SK-N-SH (cell line): ENCODE results near the gene NISCH. TPM values are rescaled to one million over a fixed set of nuclear protein-coding genes. Genes with fewer than 3 reads are reported as not detected.

ENCODE experiments used
- CTCF ChIA-PET: fragments of 300-600, 350-600 bp; formaldehyde crosslinking; extraction: SDS; loops from one replicate; lab custom pipeline; 2021; lab: Yijun Ruan, JAX
- POLR2A ChIA-PET: fragments of 350-600 bp; sonication (Branson Sonifier 250); formaldehyde crosslinking; extraction: SDS; loops from one replicate; lab custom pipeline; 2020; ENCODE audit warnings: antibody characterized with exemption, inconsistent platforms; lab: Yijun Ruan, JAX
- DNase-seq: peaks from one replicate; pipeline ENCODE4 v3.0.0; 2012
- H2AFZ ChIP-seq: fragments of 200-600 bp; sonication (generic); 2 replicates; pipeline ENCODE4 v1.8.1; 2016; ENCODE audit warnings: antibody characterized with exemption, mild to moderate bottlenecking, low read depth
- H3F3A ChIP-seq: fragments of 200-600 bp; sonication (generic); replicated peaks from 2 replicates; pipeline ENCODE3; 2016; ENCODE audit warnings: antibody characterized with exemption, mild to moderate bottlenecking; ENCODE audit not compliant: insufficient read depth
- H3K27ac ChIP-seq, 2 experiments: fragments of 200-500 bp in 1 of 2; fragments of 200-600 bp in 1 of 2; sonication (Bioruptor generic) in 1 of 2; sonication (generic), shearing (Covaris generic) in 1 of 2; 2 replicates each; pipeline versions ENCODE4 v1.5.1 to v1.6.1; 2014 to 2016; ENCODE audit warnings: low read depth in 2 of 2, inconsistent platforms in 1 of 2, low read length in 1 of 2, mild to moderate bottlenecking in 1 of 2, mixed read lengths in 1 of 2
- H3K27me3 ChIP-seq: fragments of 200-600 bp; sonication (generic), shearing (Covaris generic); 2 replicates; pipeline ENCODE4 v1.6.1; 2016; ENCODE audit warnings: mixed run types; ENCODE audit not compliant: insufficient read depth
- H3K36me3 ChIP-seq, 2 experiments: fragments of 200-500 bp in 1 of 2; fragments of 200-600 bp in 1 of 2; sonication (Bioruptor generic) in 1 of 2; sonication (generic) in 1 of 2; replicated peaks in 1 of 2; 2 replicates each; pipeline versions ENCODE3 to v1.5.1; 2014 to 2016; ENCODE audit warnings: low read length in 1 of 2, mild to moderate bottlenecking in 1 of 2; ENCODE audit not compliant: insufficient read depth in 2 of 2, control insufficient read depth in 1 of 2
- H3K4me1 ChIP-seq, 2 experiments: fragments of 200-500 bp in 1 of 2; fragments of 200-600 bp in 1 of 2; sonication (Bioruptor generic) in 1 of 2; sonication (generic), shearing (Covaris generic) in 1 of 2; 2 replicates each; pipeline versions ENCODE4 v1.5.1 to v1.6.1; 2014 to 2016; ENCODE audit warnings: low read depth in 1 of 2, low read length in 1 of 2, mixed run types in 1 of 2; ENCODE audit not compliant: insufficient read depth in 2 of 2, control insufficient read depth in 1 of 2
- H3K4me2 ChIP-seq: fragments of 200-600 bp; sonication (generic), shearing (Covaris generic); 2 replicates; pipeline ENCODE4 v1.6.1; 2017; ENCODE audit warnings: mixed run types
- H3K4me3 ChIP-seq, 2 experiments: fragments of 200-500 bp in 1 of 2; fragments of 200-600 bp in 1 of 2; sonication (Bioruptor generic) in 1 of 2; sonication (generic), shearing (Covaris generic) in 1 of 2; 2 replicates each; pipeline versions ENCODE4 v1.5.1 to v1.8.1; 2014 to 2016; ENCODE audit warnings: low read depth in 2 of 2, inconsistent platforms in 1 of 2, low read length in 1 of 2, mild to moderate bottlenecking in 1 of 2, mixed read lengths in 1 of 2, moderate library complexity in 1 of 2
- H3K79me2 ChIP-seq: fragments of 200-600 bp; sonication (generic); 2 replicates; pipeline ENCODE4 v1.8.1; 2017; ENCODE audit warnings: mild to moderate bottlenecking; ENCODE audit not compliant: insufficient read depth
- H3K9ac ChIP-seq: fragments of 200-600 bp; sonication (generic); 2 replicates; pipeline ENCODE4 v1.6.1; 2017; ENCODE audit warnings: mixed run types
- H3K9me2 ChIP-seq: fragments of 200-600 bp; sonication (generic); 2 replicates; pipeline ENCODE4 v1.6.1; 2017; ENCODE audit warnings: mixed run types
- H3K9me3 ChIP-seq: fragments of 200-600 bp; sonication (generic); 2 replicates; pipeline ENCODE4 v1.6.1; 2017; ENCODE audit warnings: mixed run types, mild to moderate bottlenecking, moderate library complexity
- H4K20me1 ChIP-seq: fragments of 200-600 bp; sonication (generic); 2 replicates; pipeline ENCODE4 v1.6.1; 2017; ENCODE audit warnings: mild to moderate bottlenecking, mixed run types; ENCODE audit not compliant: insufficient read depth
- CHD2 ChIP-seq: fragments of 150-350 bp; IDR thresholded peaks from 2 replicates; pipeline ENCODE4 v1.6.1; 2018; ENCODE audit warnings: low read length; ENCODE audit not compliant: partially characterized antibody
- FOXM1 ChIP-seq: IDR thresholded peaks from 2 replicates; pipeline ENCODE4 v1.4.0; 2012; ENCODE audit warnings: low read depth, mild to moderate bottlenecking
- MXI1 ChIP-seq: IDR thresholded peaks from 2 replicates; pipeline ENCODE4 v1.6.1; 2012; ENCODE audit warnings: mild to moderate bottlenecking, low read depth, low read length, improper control_type of control experiment
- PBX3 ChIP-seq: IDR thresholded peaks from 2 replicates; pipeline ENCODE4; 2012
- POLR2AphosphoS5 ChIP-seq: IDR thresholded peaks from 2 replicates; pipeline ENCODE4 v1.6.1; 2012; ENCODE audit warnings: low read depth, low read length
- RAD21 ChIP-seq: IDR thresholded peaks from 2 replicates; pipeline ENCODE4 v1.6.1; 2012; ENCODE audit warnings: mild to moderate bottlenecking, low read length
- RXRA ChIP-seq: IDR thresholded peaks from 2 replicates; pipeline ENCODE4 v1.4.0; 2012; ENCODE audit warnings: low read depth, mild to moderate bottlenecking, borderline replicate concordance
- SIN3A ChIP-seq: IDR thresholded peaks from 2 replicates; pipeline ENCODE4 v1.6.1; 2012; ENCODE audit warnings: low read depth, mild to moderate bottlenecking, low read length, moderate library complexity, borderline replicate concordance
- TAF1 ChIP-seq: IDR thresholded peaks from 2 replicates; pipeline ENCODE4 v1.6.1; 2012; ENCODE audit warnings: low read depth, mild to moderate bottlenecking, low read length, moderate library complexity, borderline replicate concordance
- TEAD4 ChIP-seq: IDR thresholded peaks from 2 replicates; pipeline ENCODE4 v1.4.0; 2012; ENCODE audit warnings: mild to moderate bottlenecking, borderline replicate concordance; ENCODE audit not compliant: insufficient read depth
- YY1 ChIP-seq: IDR thresholded peaks from 2 replicates; pipeline ENCODE4 v1.4.0; 2012; ENCODE audit warnings: low read depth, mild to moderate bottlenecking
- WGBS: methylation state at CpG from one replicate; pipeline ENCODE4 v1.1.6; 2017; ENCODE audit warnings: low lambda C conversion rate; 5-methylcytosine and 5-hydroxymethylcytosine counted together
- polyA plus RNA-seq, 3 experiments: library from polyadenylated mRNA; depleted of rRNA; stranded (reverse); fragments of >200 nt; gene quantifications; 2 replicates each; pipeline ENCODE4 v1.2.3, GENCODE V29; 2012

Gene NISCH
- polyA plus RNA-seq, 1 of the 3 experiments (the other 2 are of a cell fraction), result 77.5 TPM

- TF ChIP-seq SIN3A (no peak), POLR2AphosphoS5 (no peak)
- TF ChIP-seq, all 33 proteins: peak for 0
Measured at GRCh38 chr3:52524258-52524751, 68.9 kb downstream of the NISCH start.

GRCh38 chr3:52524752-52525679 lies 69.6 kb downstream of the NISCH start:
- Histone ChIP-seq H3K4me2 (no peak overlapping the region), H3K36me3 (peaks cover 19 to 50% of the 10 kb centered on the region in 2 experiments), H3F3A (no peaks in the 10 kb centered on the region), H2AFZ (no peak overlapping the region), H3K27ac (peak overlapping the region in 1 of 2 experiments; percentile 58; a peak in 2 of 4 replicates), H3K4me3 (no peak overlapping the region), H3K4me1 (peaks cover 4 to 56% of the 10 kb centered on the region in 2 experiments; a peak in 3 of 4 replicates), H3K79me2 (peaks cover 11% of the 10 kb centered on the region)
- WGBS, result 82% methylated on average over 5 of the region's 34 CpGs
- TF ChIP-seq CHD2 (no peak), MXI1 (0 out of 2 replicates have a peak, but pooled peaks have one; percentile 14)
- TF ChIP-seq, all 33 proteins: peak for 1
- DNase-seq, result peak; percentile 77
- Histone ChIP-seq H3K9ac (no peak overlapping the region), H3K27me3 (no peaks in the 10 kb centered on the region), H3K9me2 (no peaks in the 10 kb centered on the region), H4K20me1 (peaks cover 6% of the 10 kb centered on the region), H3K9me3 (no peaks in the 10 kb centered on the region)
- ChIA-PET POLR2A (interaction anchor here (0.7 kb wide), 1 partner anchor 8 kb away, joined by 4 read pairs; no protein-coding TSS in a partner anchor), CTCF (interaction anchor here (1.9 to 2.9 kb wide), 2 partner anchors 45 to 54 kb away, joined by 6 to 13 read pairs; no protein-coding TSS in a partner anchor)

More at GRCh38 chr3:52524258-52524751, 68.9 kb downstream of the NISCH start:
- Histone ChIP-seq H3K79me2 (peaks cover 4% of the 10 kb centered on the region; the same call in 1 of the 2 replicates), H3K4me3 (no peak overlapping the region; a peak in 1 of 4 replicates), H3K4me2 (no peak overlapping the region), H3K27me3 (no peaks in the 10 kb centered on the region), H4K20me1 (no peaks in the 10 kb centered on the region; the same call in 1 of the 2 replicates), H3K9ac (no peak overlapping the region), H3K9me3 (no peaks in the 10 kb centered on the region), H3K36me3 (peaks cover 19 to 50% of the 10 kb centered on the region in 2 experiments), H3K27ac (peak overlapping the region in 1 of 2 experiments; percentile 8; a peak in 1 of 4 replicates), H3F3A (no peaks in the 10 kb centered on the region), H2AFZ (no peak overlapping the region), H3K4me1 (peaks cover 0 to 48% of the 10 kb centered on the region in 2 experiments; a peak in 1 of 4 replicates), H3K9me2 (no peaks in the 10 kb centered on the region)
- ChIA-PET POLR2A (interaction anchor here (0.7 kb wide), 1 partner anchor 9 kb away, joined by 4 read pairs; no protein-coding TSS in a partner anchor), CTCF (no interaction called here)
- no peak for DNase-seq
- 92% methylated on average over 17 of the region's 18 CpGs for WGBS

- TF ChIP-seq RAD21, result no peak
- no peak for TF ChIP-seq YY1
- TF ChIP-seq FOXM1, result no peak
- TF ChIP-seq PBX3, result no peak
- TF ChIP-seq RXRA, result no peak
- no peak for TF ChIP-seq TAF1
- TF ChIP-seq TEAD4, result no peak
- no peaks in the 10 kb centered on the region for H3F3A ChIP-seq
- no peak overlapping the region for H3K9ac ChIP-seq
- H3K36me3 ChIP-seq, result peaks cover 19 to 50% of the 10 kb centered on the region in 2 experiments
- 87% methylated on average over 9 of the region's 9 CpGs for WGBS
- CTCF ChIA-PET, result interaction anchor here (0.8 to 2.9 kb wide), 4 partner anchors 10 to 54 kb away, joined by 4 to 13 read pairs (median 5); partner anchors contain the start of gene UQCC5
- H4K20me1 ChIP-seq, result peaks cover 15% of the 10 kb centered on the region
- no peak overlapping the region for H2AFZ ChIP-seq
- peak overlapping the region in 1 of 2 experiments; percentile 58; a peak in 2 of 4 replicates for H3K27ac ChIP-seq
- POLR2A ChIA-PET, result interaction anchor here (0.8 kb wide), 2 partner anchors 7 to 37 kb away, joined by 3 to 5 read pairs; no protein-coding TSS in a partner anchor
- no peak overlapping the region for H3K4me3 ChIP-seq
- H3K79me2 ChIP-seq, result peaks cover 20% of the 10 kb centered on the region
- H3K9me3 ChIP-seq, result no peaks in the 10 kb centered on the region
- peak; percentile 23 for DNase-seq
- H3K27me3 ChIP-seq, result no peaks in the 10 kb centered on the region
- peaks cover 13 to 65% of the 10 kb centered on the region in 2 experiments; a peak in 3 of 4 replicates for H3K4me1 ChIP-seq
- H3K9me2 ChIP-seq, result no peaks in the 10 kb centered on the region
- no peak overlapping the region for H3K4me2 ChIP-seq
Measured at GRCh38 chr3:52525680-52526561, 70.5 kb downstream of the NISCH start.
